GM18502 (cell line): ENCODE measurements around the gene DEF6.
"Not testable (repeated sequence)": the region's sequence is repeated elsewhere in the genome, so short reads cannot be mapped to it uniquely, and the experiment has no call there.

Experiments used
- ATAC-seq: cut with Tn5 transposase; IDR thresholded peaks from one replicate; pipeline ENCODE4 v1.9.1; 2021; ENCODE audit warnings: mild to moderate bottlenecking; ENCODE audit not compliant: unreplicated experiment, poor library complexity

DEF6 gene

DNA sequence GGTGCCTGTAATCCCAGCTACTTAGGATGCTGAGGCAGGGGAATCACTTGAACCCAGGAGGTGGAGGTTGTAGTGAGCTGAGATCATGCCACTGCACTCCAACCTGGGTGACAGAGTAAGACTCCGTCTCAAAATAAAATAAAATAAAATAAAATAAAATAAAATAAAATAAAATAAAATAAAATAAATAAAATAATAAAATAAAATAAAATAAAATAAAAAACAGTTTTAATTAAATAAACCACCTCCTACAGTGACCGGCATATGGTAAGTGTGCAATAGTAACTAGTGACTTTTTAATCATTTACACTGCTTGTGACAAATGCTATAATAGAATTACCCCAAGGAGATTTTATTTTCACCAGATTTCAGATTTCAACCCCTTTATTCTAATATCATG, 10.9 kb downstream of the DEF6 start:
- ATAC-seq = not testable (repeated sequence)

DNA sequence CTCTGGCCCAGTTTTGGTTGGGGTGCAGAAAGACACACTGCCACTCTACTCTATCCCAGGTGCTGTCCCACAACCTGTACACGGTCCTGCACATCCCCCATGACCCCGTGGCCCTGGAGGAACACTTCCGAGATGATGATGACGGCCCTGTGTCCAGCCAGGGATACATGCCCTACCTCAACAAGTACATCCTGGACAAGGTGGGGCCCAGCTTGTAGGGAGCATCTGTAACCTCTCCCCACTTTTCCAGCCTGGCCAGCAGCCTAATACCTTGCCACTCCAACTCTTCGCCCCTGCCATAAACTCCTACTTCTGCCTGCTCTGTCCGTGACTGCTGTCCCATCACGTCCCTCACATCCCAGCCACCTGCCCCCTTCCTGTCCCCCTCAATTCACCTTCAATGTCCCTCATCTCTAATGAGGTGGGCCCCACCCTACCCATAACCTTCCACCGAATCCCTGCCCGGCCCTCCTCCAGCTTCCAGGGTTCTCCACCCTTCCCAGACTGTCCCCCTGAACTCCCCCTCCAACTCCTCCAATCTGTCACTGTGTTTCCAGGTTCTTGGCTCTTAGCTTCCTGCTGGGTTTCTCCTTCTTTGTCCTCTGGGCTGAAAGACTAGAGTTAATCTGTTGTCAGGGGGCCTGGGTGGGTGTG, 12.1 kb downstream of the DEF6 start:
- no peak for ATAC-seq

DNA sequence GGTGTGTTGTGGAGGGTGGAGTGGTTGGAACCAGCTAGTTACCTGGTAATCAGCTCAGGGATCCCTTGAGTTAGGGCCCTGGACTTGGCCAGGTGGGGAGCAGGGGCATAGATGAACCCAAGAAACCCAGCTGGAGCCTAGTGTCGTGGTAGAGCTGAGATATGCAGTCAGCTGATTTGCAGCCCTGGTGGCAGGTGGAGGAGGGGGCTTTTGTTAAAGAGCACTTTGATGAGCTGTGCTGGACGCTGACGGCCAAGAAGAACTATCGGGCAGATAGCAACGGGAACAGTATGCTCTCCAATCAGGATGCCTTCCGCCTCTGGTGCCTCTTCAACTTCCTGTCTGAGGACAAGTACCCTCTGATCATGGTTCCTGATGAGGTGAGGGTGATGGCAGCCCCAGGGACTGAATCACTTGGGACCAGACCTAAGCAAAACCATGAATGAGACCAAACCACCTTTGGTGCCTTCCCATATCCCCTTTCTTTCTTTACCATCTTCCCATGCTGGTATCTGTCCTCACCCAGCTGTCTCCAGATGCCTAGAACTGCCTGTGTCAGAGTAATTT, 12.7 kb downstream of the DEF6 start:
- no peak for ATAC-seq

DNA sequence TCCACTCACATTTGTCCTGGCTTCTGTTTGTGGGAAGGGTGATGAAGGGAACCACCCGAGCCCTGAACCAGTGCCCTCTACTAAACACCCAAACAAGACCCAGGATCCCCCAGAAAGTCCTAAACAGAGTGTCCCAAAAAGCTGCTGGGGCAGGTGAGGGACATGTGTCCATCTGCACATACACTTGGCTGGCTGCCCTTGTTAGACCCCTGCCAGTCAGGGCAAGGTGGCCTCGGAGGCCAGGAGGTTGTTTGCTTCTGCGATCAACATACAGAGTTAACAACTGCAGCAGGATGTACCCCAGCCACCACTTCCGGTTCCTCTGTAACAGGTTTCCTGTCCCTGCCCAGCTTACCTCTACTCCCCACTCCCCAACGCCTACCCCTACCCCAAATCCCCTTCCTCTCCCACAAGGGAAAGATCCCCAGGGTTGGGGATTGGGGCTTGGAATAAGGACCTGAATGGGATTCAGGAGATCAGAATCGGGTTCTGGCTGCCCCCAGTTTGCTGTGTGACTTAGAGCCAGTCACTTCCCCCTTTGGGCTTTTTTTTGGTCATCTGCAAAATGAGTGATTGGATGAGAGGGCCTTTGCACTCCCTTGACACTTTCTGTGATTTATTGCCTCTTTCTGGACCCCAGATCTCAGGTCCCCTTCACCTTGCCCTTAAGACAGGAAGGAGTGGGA, 13.9 kb downstream of the DEF6 start:
- ATAC-seq = no peak

DNA sequence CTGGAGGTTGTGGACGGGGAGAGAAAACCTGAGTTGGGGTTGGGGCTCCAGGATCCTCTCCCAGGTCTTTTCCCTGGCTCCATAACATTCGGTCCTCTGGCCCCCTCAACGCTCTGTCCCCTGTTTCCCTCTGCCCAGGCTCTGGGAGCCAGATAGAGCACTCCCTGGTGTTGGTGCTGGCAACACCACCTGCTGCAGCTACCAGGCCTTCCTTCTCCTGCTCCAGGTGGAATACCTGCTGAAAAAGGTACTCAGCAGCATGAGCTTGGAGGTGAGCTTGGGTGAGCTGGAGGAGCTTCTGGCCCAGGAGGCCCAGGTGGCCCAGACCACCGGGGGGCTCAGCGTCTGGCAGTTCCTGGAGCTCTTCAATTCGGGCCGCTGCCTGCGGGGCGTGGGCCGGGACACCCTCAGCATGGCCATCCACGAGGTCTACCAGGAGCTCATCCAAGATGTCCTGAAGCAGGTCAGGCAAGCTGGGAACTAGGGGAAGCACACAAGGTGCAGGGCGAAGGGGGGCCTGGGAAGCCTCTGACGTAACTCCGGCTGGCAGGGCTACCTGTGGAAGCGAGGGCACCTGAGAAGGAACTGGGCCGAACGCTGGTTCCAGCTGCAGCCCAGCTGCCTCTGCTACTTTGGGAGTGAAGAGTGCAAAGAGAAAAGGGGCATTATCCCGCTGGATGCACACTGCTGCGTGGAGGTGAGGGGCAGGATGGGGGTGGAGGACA, 14.6 kb downstream of the DEF6 start:
- ATAC-seq = no peak

DNA sequence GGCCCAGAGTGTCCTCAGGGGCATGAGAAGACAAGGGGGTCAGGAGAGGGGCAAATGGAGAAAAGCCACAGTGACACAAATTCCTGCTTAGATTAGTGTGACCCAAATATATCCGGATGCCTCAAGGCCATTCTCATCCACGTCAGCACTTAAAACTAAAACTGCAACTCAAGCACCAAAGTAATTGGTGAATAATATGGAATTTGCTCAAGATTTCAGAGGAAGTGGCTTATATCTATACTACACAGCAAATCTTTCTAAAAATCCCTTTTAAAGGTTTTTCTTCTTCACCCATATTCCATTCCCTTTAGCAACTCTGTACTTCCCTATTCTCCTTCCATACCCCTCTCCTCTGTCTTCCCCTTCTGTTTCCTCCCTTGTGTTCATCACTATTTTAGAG, 15.2 kb downstream of the DEF6 start:
- no peak for ATAC-seq

DNA sequence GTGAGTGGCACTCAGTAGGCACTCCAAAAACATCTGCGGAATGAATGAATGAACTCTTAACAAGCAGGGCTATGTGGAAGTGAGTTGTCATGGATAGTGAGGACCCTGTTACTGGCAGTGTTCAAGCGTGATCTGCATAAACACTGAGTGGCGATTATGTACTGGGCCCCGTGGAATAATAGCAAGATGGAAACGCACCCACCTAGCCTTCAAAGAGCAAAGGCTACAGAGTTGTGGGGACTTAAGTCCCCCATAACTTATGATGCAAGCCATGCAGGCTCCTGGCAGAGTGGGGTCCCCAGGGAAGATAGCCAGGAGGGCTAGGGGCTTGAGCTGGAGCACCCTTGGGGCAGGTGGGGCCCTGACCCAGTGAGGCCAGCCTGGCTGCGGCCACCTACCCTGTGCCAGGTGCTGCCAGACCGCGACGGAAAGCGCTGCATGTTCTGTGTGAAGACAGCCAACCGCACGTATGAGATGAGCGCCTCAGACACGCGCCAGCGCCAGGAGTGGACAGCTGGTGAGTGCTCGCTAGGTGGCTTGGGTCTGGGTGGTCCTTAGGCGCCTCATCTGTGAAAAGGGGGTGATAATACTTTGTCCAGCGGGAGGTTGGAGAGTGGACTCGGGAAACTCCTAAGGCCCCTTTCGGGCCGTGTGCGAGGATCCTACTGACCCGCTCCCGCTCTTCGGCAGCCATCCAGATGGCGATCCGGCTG, 20.0 kb downstream of the DEF6 start:
- no peak for ATAC-seq

DNA sequence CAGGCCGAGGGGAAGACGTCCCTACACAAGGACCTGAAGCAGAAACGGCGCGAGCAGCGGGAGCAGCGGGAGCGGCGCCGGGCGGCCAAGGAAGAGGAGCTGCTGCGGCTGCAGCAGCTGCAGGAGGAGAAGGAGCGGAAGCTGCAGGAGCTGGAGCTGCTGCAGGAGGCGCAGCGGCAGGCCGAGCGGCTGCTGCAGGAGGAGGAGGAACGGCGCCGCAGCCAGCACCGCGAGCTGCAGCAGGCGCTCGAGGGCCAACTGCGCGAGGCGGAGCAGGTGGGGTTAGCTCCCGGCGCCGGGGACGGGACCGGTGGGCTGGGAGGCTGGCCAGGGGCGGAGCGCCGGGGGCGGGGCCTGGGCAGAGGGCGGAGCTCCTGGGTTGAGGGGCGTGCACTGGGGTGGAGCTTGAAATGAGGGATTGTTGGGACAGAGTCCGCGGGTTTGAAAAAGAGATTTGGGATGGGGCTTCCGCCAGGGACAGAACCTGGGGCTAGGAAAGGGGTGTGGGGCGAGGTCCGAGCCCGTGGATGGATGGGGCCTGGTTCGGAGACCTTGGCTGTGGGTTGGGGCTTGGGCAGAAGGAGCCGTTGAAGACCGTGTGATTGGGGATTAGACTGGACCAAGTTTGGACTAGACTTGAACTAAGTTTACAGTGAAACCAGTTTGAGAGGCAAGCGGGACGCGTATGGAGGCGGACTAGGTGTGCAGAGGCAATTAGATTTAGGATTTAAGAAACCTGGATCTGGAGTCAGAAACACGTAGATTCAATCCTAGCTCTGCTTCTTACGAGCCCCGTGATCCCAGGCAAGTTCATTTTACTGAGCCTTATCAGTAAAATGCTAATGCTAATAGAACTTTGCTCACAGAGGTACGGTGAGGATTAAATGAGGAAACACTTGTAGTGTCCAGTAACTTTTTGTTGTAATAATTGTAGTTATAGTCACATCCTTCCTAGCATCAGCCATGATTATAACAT, 20.9 kb downstream of the DEF6 start:
- no peak for ATAC-seq

DNA sequence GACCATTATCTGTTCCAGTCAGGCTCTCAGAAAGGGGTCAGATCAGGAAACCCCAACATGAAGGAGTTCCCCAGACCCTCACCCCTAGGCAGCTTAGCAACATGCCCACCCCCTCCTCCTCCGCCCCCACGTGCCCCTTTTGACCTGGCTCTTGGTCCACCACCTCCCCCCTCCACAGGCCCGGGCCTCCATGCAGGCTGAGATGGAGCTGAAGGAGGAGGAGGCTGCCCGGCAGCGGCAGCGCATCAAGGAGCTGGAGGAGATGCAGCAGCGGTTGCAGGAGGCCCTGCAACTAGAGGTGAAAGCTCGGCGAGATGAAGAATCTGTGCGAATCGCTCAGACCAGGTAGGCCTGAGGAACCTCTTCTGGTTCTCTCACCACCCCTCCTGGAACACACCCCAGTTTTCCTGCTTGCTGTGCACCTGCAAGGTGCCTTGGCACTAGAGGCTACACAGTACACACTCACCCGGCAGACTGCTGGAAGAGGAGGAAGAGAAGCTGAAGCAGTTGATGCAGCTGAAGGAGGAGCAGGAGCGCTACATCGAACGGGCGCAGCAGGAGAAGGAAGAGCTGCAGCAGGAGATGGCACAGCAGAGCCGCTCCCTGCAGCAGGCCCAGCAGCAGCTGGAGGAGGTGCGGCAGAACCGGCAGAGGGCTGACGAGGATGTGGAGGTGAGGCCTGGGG, 21.9 kb downstream of the DEF6 start:
- no peak for ATAC-seq

DNA sequence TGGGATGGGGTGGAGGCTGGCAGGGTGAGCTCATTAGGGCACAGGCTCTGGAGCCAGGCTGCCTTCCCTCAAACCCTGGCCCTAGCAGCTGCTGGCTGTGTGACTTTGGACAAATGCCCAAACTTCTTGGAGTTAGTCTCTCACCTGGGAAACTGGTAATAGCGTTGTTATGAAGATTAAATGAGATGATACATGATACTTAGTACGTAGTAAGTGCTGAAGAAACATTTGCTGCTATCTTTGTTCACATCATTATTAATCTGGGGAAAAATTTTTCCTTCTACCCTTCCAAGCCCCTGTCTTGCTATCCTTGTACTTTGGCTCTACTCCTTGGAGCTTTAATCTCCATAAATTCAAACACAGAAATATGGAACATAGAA, 22.4 kb downstream of the DEF6 start:
- ATAC-seq = no peak

DNA sequence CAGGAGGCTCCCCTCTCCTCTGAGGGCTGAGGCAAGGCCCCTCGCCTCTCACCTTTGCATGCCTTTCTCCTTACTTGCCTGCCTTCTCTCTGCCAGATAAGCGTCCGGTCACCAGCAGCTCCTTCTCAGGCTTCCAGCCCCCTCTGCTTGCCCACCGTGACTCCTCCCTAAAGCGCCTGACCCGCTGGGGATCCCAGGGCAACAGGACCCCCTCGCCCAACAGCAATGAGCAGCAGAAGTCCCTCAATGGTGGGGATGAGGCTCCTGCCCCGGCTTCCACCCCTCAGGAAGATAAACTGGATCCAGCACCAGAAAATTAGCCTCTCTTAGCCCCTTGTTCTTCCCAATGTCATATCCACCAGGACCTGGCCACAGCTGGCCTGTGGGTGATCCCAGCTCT, 23.5 kb downstream of the DEF6 start:
- ATAC-seq = no peak

DNA sequence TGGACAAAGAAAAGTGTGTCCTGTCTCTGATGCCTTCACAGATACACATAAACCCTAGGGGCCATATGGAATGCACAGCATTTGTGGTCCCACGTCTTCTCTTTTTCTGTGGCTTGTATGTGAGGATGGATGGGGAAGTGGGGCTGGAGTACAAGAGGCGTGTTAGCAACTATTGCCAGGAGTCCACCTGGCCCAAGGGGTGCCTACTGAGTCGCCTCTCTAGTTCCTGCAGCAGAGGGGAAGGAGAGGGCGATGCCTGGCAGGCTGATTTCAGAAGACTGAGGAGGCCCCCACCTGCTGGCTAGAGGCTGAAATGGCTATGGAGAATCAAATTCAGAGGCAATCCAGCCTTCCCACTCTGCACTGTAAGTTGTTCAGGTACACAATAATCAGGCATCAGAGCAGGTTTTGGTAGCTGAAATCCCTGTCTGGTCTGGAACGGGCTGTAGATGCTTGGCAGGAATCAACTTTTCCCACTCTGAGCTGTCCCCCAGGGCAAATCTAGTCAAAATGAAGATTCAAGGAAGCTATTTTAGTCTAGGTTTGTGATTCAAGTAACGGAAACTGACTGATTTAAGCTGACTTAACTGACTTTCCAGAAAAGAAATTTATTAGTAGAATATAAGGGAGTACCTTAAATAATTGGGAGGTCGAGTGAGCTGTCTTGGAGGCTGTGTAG, 29.9 kb downstream of the DEF6 start:
- ATAC-seq = peak; percentile 52

DNA sequence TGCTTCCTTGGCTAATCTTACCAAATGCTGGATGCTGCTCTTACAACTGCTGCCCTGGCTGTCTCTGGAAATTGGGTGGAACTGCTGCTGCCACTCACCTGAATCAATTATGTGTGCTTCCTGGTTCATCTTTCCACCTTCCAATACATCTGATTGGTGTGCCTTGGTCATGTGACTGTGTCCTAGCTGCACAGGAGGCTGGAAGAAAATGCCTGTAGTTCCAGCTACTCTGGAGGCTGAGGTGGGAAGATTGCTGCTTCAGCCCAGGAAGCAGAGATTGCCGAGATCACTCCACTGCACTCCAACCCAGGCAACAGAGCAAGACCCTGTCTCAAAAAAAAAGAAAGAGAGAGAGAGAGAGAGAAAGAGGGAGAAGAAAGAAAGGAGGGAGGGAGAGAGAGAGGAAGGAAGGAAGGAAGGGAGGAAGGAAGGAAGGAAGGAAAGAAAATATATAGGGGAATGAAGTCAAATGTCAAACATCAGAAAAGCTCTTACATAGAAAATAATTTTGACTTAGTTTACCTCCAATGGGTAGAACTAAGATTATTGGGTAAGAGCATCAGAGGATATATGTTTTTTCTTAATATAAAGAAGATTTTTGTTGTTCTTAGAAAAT, 30.6 kb downstream of the DEF6 start:
- no peak for ATAC-seq

DNA sequence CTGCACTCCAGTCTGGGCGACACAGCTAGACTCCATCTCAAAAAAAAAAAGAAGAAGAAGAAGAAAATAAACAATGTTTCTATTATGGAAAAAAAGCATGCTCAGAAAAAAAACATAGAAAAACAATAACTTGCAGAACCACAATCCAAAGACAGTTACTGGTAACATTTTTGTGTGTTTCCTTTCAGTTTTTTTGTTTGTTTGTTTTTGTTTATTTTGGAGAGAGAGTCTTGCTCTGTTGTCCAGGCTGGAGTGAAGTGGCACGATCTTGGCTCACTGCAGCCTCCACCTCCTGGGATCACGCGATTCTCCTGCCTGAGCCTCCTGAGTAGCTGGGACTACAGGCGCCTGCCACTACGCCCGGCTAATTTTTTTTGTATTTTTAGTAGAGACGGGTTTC, 31.3 kb downstream of the DEF6 start:
- not testable (repeated sequence) for ATAC-seq

DNA sequence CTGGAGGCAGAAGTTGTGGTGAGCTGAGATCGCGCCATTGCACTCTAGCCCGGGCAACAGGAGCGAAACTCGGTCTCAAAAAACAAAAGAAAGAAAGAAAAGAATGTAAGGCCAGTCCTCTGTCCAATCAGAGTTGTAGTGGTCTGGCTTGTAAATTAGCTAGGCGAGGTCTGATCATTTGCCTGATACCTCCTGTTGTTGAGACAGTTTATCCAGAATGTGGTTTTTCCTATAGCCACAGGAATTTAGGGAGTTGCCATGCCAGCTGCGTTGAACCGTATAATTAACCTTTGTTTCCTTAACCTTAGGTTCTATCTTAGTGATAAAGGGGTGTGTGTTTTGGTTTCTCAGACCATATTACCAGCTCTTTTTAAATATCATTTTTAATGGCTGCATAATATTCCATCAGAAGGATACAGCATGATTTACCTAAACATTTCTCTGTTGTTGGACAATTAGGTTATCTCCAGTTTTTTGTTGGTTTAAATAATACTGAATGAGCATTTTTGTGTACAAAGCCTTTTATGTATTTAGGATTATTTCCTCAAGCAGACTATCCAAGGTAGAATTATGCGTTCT, 33.0 kb downstream of the DEF6 start:
- ATAC-seq = no peak

DNA sequence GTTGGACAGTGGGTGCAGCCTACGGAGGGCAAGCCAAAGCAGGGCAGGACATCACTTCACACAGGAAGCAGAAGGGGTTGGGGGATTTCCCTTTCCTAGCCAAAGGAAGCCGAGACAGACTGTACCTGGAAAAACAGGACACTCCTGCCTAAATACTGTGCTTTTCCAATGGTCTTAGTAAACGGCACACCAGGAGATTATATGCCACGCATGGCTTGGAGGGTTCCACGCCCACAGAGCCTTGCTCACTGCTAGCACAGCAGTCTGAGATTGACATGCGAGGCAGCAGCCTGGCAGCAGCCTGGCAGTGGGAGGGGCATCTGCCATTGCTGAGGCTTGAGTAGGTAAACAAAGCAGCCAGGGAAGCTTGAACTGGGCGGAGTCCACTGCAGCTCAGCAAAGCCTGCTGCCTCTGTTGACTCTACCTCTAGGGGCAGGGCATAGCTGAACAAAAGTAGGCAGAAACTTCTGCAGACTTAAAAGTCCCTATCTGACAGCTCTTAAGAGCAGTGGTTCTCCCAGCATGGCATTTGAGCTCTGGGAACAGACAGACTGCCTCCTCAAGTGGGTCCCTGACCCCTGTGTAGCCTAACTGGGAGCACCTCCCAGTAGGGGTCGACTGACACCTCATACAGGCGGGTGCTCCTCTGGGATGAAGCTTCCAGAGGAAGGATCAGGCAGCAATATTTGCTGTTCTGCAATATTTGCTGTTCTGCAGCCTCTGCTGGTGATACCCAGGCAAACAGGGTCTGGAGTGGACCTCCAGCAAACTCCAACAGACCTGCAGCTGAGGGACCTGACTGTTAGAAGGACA, 34.7 kb downstream of the DEF6 start:
- not testable (repeated sequence) for ATAC-seq

DNA sequence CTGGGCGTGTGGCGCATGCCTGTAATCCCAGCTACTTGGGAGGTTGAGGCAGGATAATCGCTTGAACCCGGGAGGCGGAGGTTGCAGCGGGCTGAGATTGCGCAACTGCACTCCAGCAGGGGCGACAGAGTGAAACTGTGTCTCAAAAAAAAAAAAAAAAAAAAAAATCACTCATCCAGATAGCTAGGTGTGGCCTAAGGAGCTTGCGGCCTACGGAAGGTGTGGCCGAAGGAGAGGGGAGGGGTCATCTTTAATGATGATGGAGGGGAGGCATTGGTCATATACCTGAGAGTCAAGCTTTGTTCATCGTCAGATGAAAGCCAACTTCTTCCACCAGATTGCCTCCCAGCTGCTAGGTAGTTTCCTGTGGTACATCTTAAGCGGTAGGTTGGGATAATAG, 43.9 kb downstream of the DEF6 start:
- ATAC-seq = no peak
